CD4-positive, alpha-beta T cell treated with Interleukin-4 for 1 hour (primary cell): ENCODE data around the gene RBBP9.
"Not testable (repeated sequence)": the region's sequence is repeated elsewhere in the genome, so short reads cannot be mapped to it uniquely, and the experiment has no call there.

ENCODE experiments used
- DNase-seq, 2 donors: peaks; one replicate each; pipeline ENCODE4 v3.0.0-alpha.2; 2020 to 2022

The RBBP9 gene

DNA sequence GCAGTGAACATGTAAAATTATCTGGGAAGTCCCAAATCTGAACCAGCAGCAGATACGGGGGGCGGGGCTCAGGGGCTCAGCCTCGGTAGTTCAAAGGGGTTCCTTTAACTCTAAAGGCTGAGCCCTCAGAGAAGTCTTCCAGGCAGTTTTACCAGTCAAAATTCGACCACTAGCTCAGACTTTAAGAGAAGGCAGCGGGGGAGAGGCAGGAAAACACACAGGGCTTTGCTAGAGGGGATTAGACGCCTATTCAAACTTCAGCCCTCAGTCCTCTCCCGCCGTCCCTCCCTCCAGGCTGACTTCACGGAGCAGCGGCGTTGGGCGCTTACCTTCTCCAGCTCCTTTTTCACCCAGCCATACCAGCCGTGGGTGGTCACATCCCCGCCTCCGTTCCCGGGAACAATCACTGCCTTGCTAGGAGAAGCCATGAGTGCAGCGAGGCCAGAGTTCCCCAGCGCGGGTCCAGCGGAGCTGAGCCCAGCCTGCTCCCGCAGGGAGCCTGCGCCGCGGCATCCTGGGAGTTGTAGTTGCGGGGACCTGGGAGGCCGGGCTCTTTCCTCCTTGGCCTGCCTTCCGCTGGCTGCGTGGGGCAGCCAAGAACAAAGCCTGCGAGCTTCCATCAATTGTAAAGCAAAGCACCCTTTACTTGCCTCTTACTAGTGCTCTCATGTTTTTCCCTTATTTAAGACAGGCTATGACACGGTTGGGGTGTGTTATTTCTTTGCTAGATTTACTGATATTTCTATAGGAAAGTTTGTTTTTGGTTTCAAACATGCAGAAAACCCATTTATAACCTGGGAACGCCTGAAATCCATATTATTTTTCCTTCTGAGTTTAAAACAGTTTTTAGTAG lies at the start of gene RBBP9:
Gene RBBP9 (minus strand): TSS at position 486 of the 853 bp plus-strand sequence. CDS start 58 bp downstream, at position 428.
- peak; percentile 78 to 79 for DNase-seq

DNA sequence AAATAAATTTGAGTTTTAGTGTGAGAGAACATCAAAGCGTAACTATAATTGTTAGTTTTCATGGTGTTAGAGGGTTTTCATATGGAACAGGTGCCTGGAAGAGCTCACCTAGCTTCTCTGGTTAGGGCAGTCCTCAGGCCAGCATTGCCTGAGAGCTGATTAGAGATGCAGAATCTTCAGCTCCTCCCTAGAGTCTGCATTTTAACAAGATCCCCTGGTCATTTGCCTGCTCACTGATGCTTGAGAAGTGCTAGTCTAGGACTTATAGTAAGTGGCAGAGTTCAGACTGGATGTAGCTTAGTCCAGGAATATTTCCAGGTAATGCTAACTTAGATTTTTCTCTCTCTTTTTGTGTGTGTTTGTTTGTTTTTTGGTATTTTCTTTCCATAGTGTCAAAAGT lies 48.5 kb upstream of the RBBP9 start:
- DNase-seq = no peak

DNA sequence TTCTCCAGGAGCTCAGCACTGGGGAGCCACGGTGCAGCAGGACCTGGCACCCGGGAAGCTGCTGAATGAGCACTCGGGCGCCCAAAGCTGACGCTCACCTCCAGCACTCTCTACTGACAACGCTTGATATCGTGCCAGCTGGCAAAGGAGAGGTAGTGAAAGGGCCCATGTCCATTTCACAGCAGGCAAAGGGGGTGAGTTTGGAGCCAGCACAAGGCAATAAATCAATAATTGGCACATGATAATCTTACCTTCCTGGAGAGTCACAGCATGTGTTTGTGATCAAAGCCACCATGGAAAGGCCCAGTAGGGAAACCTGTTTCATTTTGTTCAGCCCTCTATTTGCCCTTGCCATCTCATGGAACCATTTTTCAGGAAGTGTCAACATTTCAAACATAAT lies 46.9 kb upstream of the RBBP9 start:
- no peak for DNase-seq

DNA sequence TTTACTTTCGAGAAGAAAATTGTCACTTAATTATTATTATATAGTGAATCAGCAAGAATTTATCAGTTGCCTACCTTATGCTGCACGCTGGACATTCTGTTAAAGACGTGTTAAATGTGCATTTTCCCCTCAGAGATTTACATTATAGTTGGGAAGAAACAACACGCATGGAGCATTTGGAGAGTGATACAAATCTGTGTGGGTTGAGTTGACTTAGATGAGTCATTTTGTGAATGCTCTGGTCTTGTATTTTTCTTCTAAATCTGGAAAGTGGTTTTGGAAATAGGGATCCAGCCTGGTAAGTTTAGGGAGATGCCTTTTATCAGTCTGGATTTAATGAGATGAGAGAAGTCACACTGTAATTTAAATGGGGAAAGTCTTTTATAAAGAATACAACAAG lies 46.2 kb upstream of the RBBP9 start:
- no peak for DNase-seq

DNA sequence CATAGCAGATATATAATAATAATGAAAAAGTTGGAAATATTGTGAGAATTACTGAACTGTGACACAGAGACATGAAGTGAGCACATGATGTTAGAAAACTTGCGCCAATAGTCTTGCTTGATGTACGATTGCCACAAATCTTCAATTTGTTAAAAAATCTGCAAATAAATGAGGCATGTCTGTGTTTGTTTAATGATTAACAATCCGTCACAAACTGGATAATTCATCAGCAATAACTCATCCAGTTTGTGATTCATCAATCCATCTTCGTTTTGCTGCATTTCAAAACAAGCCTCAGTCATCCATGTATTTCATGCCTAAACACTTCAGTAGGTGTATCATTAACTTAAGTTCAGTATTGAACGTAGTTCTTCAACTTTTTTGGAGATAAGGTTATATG lies 44.7 kb upstream of the RBBP9 start:
- no peak for DNase-seq

DNA sequence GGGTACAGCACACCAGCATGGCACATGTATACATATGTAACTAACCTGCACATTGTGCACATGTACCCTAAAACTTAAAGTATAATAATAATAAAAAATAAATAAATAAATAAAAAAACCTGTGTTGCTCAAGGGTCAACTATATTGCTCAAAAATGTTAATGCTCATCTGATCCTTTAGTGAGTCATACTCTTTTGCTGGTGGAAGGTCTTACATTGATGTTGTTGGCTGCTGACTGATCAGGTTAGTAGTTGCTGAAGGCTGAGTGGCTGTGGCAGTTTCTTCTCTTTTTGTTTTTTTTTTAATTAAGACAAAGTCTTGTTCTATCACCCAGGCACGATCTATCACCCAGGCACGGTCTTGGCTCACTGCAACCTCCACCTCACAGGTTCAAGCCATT lies 40.6 kb upstream of the RBBP9 start:
- DNase-seq = no peak

- no peak for DNase-seq
Measured at GRCh38 chr20:18533978-18534644, 37.1 kb upstream of the RBBP9 start.

- DNase-seq = no peak
Measured at GRCh38 chr20:18533491-18533890, 36.5 kb upstream of the RBBP9 start.

GRCh38 chr20:18532626-18533025 lies 35.6 kb upstream of the RBBP9 start:
- DNase-seq = no peak

DNA sequence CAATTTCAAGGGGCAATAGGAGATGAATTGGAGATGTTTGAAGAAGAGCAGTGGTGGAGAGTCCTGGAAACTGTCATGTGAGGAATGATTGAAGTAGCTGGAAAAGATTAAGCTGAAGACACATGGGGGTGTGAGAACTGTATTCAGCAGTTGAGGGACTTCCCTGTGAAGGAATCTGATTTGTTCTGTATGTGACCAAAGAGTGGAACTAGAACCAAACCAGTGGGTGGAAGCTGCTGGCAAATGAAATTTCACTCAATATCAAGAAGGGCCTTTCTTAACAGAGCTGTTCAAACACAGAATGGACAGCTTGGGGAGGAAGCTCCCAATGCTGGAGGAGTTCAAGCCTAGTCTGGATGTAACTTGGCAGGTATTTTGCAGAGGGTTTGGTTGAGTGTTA lies 32.0 kb upstream of the RBBP9 start:
- no peak for DNase-seq

- no peak for DNase-seq
Measured at GRCh38 chr20:18527836-18528235, 30.8 kb upstream of the RBBP9 start.

DNA sequence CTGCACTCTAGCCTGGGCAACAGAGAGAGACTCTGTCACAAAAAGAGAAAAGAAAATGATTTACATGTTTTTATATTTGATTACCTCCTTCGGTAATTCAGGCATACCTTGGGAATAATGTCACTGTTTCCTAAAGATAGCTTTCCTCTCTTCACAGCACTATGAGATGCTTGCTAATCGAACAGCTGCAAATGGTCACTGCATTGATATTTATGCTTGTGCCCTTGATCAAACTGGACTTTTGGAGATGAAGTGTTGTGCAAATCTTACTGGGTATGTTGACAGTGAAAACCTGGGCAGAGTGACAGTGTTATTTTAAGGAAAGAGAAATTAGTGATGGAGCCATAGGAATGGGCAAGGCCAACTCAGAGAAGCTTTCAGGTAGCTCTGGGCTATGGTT lies 30.3 kb upstream of the RBBP9 start:
- DNase-seq = no peak

GRCh38 chr20:18526761-18527160 lies 29.7 kb upstream of the RBBP9 start:
- not testable (repeated sequence) for DNase-seq

GRCh38 chr20:18524646-18525045 lies 27.6 kb upstream of the RBBP9 start:
- no peak for DNase-seq

DNA sequence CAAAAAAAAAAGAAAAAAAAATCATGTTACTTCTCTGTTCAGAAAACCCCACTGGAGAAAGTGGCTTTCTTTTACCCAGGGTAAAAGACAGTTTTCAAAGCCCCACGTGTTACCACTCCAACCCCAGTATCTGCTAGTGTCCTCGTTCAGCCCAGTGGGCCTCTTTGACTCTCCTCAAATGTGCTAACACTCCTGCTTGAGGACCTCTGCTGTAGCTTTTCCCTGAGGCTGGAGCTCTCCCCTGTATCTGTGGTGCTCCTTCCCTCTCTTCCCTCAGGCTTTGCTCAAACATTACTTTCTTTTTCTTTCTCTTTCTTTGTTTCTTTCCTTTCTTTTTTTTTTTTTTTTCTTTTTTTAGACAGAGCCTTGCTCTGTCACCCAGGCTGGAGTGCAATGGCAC lies 26.0 kb upstream of the RBBP9 start:
- DNase-seq = no peak

DNA sequence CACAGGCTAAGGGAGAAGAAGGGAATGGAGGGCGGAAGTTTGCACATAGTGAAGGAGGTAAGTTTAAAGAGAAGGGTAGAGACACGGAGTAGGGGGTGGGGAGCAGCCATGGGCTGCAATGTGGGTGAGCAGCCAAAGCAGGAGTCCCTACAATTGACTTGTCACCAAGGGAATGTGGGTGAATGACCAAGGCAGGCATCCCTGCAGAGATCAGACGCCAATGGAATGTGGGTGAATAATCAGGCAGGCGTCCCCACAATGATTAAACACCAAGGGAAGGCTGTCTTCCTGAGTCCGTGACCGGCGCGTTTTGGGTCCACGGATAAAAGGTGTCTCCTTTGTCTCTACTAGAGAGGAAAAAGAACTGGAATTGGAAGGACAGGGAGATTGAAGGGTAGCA lies 25.0 kb upstream of the RBBP9 start:
- not testable (repeated sequence) for DNase-seq

DNA sequence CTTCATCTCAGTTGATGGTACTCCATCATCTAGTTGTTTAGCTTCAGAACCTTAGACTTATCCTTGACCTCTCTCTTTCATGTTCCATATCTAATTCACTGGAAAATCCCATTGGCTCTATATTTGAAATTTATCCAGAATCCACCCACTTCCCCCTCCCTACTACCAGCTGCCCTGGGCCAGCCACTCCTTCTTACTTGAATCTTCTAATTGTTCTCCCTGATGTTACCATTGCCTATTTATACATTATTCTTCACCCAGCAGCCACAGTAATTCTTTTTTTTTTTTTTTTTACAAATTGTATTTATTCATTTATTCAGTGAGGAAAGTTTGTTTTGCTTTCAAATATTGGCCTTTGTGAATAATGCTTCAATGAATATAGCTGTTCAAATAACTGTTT lies 18.9 kb upstream of the RBBP9 start:
- no peak for DNase-seq

DNA sequence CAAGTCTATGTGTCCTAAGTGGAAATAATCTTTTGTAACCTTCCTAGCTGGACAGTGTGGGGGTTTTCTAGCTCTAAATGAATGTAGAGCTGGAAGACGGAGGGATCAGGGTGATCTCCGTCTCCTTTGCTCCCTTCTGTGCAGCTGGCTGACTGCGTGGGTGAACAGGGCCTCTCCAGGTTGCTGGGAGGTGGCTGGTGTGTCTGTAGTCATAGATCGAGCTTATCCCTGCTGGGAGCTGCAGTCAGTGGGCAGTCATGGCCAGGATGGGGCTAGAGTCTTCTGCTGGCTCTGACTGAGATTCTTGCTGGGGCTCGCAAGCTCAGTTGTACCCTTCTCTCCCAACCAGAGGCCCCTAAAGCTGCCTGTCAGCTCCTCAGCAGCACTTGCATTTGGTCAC lies 17.1 kb upstream of the RBBP9 start:
- no peak for DNase-seq

DNA sequence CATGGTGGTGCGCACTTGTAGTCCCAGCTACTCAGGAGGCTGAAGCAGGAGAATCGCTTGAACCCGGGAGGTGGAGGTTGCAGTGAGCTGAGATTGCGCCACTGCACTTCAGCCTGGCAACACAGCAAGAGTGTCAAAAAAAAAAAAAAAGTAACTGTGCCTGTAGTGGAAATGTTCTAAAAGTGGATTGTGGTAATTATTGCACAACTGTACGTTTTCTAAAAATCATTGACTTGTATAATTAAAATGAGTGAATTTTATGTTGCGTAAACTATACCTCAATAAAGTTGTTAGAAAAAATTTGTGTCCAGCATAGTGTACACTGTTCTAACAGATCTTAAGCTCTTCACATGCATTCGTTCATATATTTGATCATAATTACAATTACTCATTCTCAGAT lies 16.2 kb upstream of the RBBP9 start:
- no peak for DNase-seq

GRCh38 chr20:18511571-18511970 lies 14.5 kb upstream of the RBBP9 start:
- DNase-seq = no peak

DNA sequence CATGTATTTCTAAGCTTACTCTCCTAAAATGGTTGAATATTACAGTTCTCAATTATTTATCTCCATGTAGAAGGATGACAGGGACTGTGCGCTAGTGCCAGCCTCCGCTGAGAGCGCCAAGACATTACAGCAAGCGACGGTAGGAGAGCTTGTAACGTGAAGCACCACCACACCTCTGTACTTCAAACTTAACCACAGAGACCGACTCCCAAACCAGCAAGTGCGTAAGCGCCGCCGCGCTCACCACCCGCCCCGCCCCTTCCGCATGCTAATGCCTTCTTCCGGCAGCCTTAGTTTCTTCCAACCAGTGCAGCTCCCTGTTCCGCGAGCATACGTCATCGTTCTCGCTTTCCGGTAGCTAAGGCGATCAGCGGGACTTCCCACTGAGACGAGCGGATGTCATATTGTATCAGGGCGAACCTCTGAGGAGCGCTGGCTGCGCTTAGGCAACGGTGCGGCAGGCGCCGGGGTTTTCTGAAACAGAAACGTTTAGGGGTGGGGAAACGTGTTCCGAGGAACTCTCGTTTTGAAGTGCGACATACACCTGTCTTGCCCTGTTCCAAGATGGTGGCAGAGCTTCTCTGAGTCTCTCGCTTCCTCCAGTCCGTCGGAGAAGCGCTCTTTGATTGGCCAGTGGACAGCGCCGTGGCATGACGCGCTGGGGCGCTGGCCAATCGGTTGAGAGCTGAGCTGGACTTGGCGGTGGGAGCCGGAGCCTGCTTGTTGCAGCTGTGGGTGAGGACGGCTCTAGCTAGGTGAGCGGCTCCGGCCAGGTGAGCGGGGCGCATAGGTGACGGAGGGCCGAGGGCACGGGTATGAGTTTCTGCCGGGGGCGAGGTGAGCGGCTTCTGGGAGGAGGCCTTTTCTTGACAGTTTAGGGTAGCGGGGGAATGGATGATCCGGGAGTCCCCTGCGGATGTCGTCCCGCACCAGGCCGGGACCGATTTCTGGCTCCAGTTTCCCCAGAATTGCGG lies 10.5 kb upstream of the RBBP9 start, which contains the start of gene SEC23B:
Gene SEC23B (plus strand): TSS at position 723 of the 974 bp plus-strand sequence. CDS start 2,896 bp downstream, outside the sequence.
- peak; percentile 99 for DNase-seq

DNA sequence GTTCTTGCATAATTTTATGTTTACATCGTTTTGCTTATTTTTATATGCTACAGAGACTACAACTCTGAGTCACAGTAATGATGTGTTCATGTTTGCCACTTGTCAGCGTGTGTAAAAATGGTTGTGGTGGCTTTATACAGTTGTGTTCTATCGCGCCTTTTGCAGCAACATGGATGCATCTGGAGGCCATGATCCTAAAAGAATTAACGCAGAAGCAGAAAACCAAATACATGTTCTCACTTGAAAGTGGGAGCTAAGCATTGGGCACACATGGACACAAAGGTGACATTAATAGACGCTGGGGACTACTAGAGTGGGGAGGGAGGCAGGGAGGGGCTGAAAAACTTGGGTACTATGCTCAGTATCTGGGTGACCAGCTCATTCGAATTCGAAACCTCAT lies 9.7 kb upstream of the RBBP9 start:
- DNase-seq = no peak

DNA sequence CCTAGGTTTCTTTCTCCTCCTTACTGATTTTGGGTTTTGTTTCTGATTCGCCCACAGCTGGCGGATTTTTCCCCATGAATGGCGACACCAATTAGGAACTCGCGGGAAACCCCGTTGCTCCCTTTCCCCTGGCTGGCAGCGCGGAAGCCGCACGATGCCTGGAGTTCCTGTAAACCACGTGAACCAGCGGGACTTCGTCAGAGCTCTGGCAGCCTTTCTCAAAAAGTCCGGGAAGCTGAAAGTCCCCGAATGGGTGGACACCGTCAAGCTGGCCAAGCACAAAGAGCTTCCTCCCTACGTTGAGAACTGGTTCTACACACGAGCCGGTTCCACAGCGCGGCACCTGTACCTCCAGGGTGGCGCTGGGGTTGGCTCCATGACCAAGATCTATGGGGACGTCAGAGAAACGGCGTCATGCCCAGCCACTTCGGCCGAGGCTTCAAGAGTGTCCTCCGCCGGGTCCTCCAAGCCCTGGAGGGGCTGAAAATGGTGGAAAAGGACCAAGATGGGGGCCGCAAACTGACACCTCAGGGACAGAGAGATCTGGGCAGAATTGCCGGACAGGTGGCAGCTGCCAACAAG lies 7.5 kb upstream of the RBBP9 start:
- DNase-seq = peak in 1 of 2 donors; percentile 28
